ENCODE results near the gene SUCNR1. TPM values are rescaled to one million over a fixed set of nuclear protein-coding genes. Genes with fewer than 3 reads are reported as not detected.
"Not testable (repeated sequence)": the region's sequence is repeated elsewhere in the genome, so short reads cannot be mapped to it uniquely, and the experiment has no call there.

SUCNR1 gene
- total RNA-seq, 1 experiment from 2014 or later, result not detected

DNA sequence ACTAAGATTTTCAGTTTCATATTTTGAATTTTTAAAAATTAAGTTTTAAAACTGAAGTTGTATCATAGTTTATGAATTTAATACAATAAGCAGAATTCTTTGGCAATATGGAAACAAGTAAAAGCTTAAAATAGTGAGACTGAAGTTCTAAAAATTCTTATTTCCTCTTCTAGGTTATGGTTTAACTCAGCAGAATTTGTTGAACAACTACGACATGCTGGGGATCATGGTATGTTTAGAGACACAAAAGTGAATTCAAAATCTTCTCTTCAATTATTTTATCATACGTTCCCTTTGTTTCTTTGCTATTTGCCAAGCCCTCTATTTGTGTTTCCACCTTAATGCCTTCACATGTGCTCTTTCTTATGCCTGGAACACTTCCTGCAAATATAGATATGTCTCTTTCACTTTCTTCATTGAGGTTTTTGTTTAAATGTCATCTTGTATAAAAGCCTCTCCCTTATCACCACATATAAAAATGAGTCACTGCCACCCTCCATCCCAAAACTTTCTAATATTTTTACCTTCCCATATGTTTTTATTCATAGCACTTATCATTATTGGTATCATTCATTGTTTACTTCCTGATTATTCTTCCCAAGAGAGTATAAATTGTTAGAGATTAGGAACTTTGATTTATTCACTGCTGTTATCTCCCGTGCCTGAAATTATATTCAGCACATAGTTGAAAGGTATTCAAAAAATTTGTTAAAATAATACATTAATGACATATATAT, 6.4 kb downstream of the SUCNR1 start:
- H3K4me3 ChIP-seq, result no peak overlapping the region
- CTCF ChIA-PET, result no interaction called here
- TF ChIP-seq, protein P1, sequence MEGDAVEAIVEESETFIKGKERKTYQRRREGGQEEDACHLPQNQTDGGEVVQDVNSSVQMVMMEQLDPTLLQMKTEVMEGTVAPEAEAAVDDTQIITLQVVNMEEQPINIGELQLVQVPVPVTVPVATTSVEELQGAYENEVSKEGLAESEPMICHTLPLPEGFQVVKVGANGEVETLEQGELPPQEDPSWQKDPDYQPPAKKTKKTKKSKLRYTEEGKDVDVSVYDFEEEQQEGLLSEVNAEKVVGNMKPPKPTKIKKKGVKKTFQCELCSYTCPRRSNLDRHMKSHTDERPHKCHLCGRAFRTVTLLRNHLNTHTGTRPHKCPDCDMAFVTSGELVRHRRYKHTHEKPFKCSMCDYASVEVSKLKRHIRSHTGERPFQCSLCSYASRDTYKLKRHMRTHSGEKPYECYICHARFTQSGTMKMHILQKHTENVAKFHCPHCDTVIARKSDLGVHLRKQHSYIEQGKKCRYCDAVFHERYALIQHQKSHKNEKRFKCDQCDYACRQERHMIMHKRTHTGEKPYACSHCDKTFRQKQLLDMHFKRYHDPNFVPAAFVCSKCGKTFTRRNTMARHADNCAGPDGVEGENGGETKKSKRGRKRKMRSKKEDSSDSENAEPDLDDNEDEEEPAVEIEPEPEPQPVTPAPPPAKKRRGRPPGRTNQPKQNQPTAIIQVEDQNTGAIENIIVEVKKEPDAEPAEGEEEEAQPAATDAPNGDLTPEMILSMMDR (conservative IDR thresholded peaks at IDR 0.05), result no peak
- TF ChIP-seq EZH2 (IDR thresholded peaks at IDR 0.05; ENCODE audit: low read depth), result no peak
- H3K4me1 ChIP-seq (replicated peaks; ENCODE audit: insufficient read depth), result peaks cover 8% of the 10 kb centered on the region; the same call in 1 of the 2 replicates
- H3K79me2 ChIP-seq (ENCODE audit: low read depth), result no peaks in the 10 kb centered on the region
- H3K27me3 ChIP-seq (ENCODE audit: insufficient read depth, low read depth), result no peaks in the 10 kb centered on the region
- H4K20me1 ChIP-seq (ENCODE audit: insufficient read depth), result no peaks in the 10 kb centered on the region
- H3K9me2 ChIP-seq (ENCODE audit: insufficient read depth), result 0 out of 2 replicates have a peak, but pooled peaks cover 5% of the 10 kb centered on the region
- H3K4me2 ChIP-seq, result no peak overlapping the region
- DNase-seq, result no peak
- no peak overlapping the region for H2AFZ ChIP-seq
- POLR2A ChIA-PET (ENCODE audit: unreplicated experiment), result no interaction called here
- no peaks in the 10 kb centered on the region for H3K9me3 ChIP-seq (ENCODE audit: insufficient read depth, low read depth)
- no peak overlapping the region for H3K27ac ChIP-seq
- no peaks in the 10 kb centered on the region for H3K36me3 ChIP-seq (ENCODE audit: low read depth)
- no TSS peak for BruUV-seq (replicated peaks)
- no peaks in the 10 kb centered on the region for H3F3A ChIP-seq (ENCODE audit: insufficient read depth, low read depth)
- intact Hi-C loops (cut with micrococcal nuclease; ENCODE audit: unreplicated experiment), result no loop called here

GRCh38 chr3:151880416-151880690, 6.9 kb downstream of the SUCNR1 start:
- no peak for DNase-seq
- Histone ChIP-seq H3K27ac (no peak overlapping the region), H3K79me2 (ENCODE audit: low read depth) (no peaks in the 10 kb centered on the region), H3K4me2 (no peak overlapping the region), H3F3A (ENCODE audit: insufficient read depth, low read depth) (no peaks in the 10 kb centered on the region), H3K9me2 (ENCODE audit: insufficient read depth) (0 out of 2 replicates have a peak, but pooled peaks cover 5% of the 10 kb centered on the region), H3K4me1 (replicated peaks; ENCODE audit: insufficient read depth) (peaks cover 8% of the 10 kb centered on the region; the same call in 1 of the 2 replicates), H3K27me3 (ENCODE audit: insufficient read depth, low read depth) (no peaks in the 10 kb centered on the region), H4K20me1 (ENCODE audit: insufficient read depth) (no peaks in the 10 kb centered on the region), H2AFZ (0 out of 2 replicates have a peak overlapping the region, but pooled peaks have one; percentile 46), H3K4me3 (no peak overlapping the region), H3K36me3 (ENCODE audit: low read depth) (no peaks in the 10 kb centered on the region), H3K9me3 (ENCODE audit: insufficient read depth, low read depth) (no peaks in the 10 kb centered on the region; the same call in 1 of the 2 replicates)
- POLR2A ChIA-PET (ENCODE audit: unreplicated experiment), result no interaction called here
- BruUV-seq (replicated peaks), result no TSS peak
- CTCF ChIA-PET, result no interaction called here
- intact Hi-C loops (cut with micrococcal nuclease; ENCODE audit: unreplicated experiment), result no loop called here
- TF ChIP-seq, protein P1 (conservative IDR thresholded peaks at IDR 0.05), result no peak
- TF ChIP-seq EZH2 (IDR thresholded peaks at IDR 0.05; ENCODE audit: low read depth), result no peak

- H3F3A ChIP-seq (ENCODE audit: insufficient read depth, low read depth), result no peaks in the 10 kb centered on the region
- intact Hi-C loops (cut with micrococcal nuclease; ENCODE audit: unreplicated experiment), result no loop called here
- no peak overlapping the region for H3K4me2 ChIP-seq
- no peak overlapping the region for H3K4me3 ChIP-seq
- no peaks in the 10 kb centered on the region for H3K79me2 ChIP-seq (ENCODE audit: low read depth)
- no peaks in the 10 kb centered on the region for H4K20me1 ChIP-seq (ENCODE audit: insufficient read depth)
- H3K9me2 ChIP-seq (ENCODE audit: insufficient read depth), result 0 out of 2 replicates have a peak, but pooled peaks cover 5% of the 10 kb centered on the region
- peaks cover 3% of the 10 kb centered on the region; the same call in 1 of the 2 replicates for H3K4me1 ChIP-seq (replicated peaks; ENCODE audit: insufficient read depth)
- no peak overlapping the region for H3K27ac ChIP-seq
- no TSS peak for BruUV-seq (replicated peaks)
- H3K36me3 ChIP-seq (ENCODE audit: low read depth), result no peaks in the 10 kb centered on the region
- peak overlapping the region; percentile 46; the same call in 1 of the 2 replicates for H2AFZ ChIP-seq
- no peaks in the 10 kb centered on the region; the same call in 1 of the 2 replicates for H3K9me3 ChIP-seq (ENCODE audit: insufficient read depth, low read depth)
- CTCF ChIA-PET, result no interaction called here
- H3K27me3 ChIP-seq (ENCODE audit: insufficient read depth, low read depth), result no peaks in the 10 kb centered on the region
- TF ChIP-seq, protein P1 (conservative IDR thresholded peaks at IDR 0.05), result no peak
- TF ChIP-seq EZH2 (IDR thresholded peaks at IDR 0.05; ENCODE audit: low read depth), result no peak
- POLR2A ChIA-PET (ENCODE audit: unreplicated experiment), result no interaction called here
- no peak for DNase-seq
These were observed 7.7 kb downstream of the SUCNR1 start for GRCh38 chr3:151881137-151881536.

- POLR2A ChIA-PET (ENCODE audit: unreplicated experiment); BruUV-seq (replicated peaks): not testable (repeated sequence)
These were observed 12.0 kb downstream of the SUCNR1 start for GRCh38 chr3:151885397-151885796.

GRCh38 chr3:151887450-151888211, 14.2 kb downstream of the SUCNR1 start:
- peaks cover 15% of the 10 kb centered on the region for H3K4me1 ChIP-seq (replicated peaks; ENCODE audit: insufficient read depth)
- H2AFZ ChIP-seq; CTCF ChIA-PET; POLR2A ChIA-PET (ENCODE audit: unreplicated experiment); H3K27ac ChIP-seq; H3K27me3 ChIP-seq (ENCODE audit: insufficient read depth, low read depth); BruUV-seq (replicated peaks); DNase-seq; H3F3A ChIP-seq (ENCODE audit: insufficient read depth, low read depth); intact Hi-C loops (cut with micrococcal nuclease; ENCODE audit: unreplicated experiment); H3K79me2 ChIP-seq (ENCODE audit: low read depth); H3K36me3 ChIP-seq (ENCODE audit: low read depth); H3K9me2 ChIP-seq (ENCODE audit: insufficient read depth); H4K20me1 ChIP-seq (ENCODE audit: insufficient read depth); H3K4me2 ChIP-seq; H3K4me3 ChIP-seq; H3K9me3 ChIP-seq (ENCODE audit: insufficient read depth, low read depth): not testable (repeated sequence)

More at GRCh38 chr3:151885397-151885796, 12.0 kb downstream of the SUCNR1 start:
- H3K9me3 ChIP-seq (ENCODE audit: insufficient read depth, low read depth); H4K20me1 ChIP-seq (ENCODE audit: insufficient read depth); H3K79me2 ChIP-seq (ENCODE audit: low read depth); H3K4me2 ChIP-seq; CTCF ChIA-PET; H3F3A ChIP-seq (ENCODE audit: insufficient read depth, low read depth); H3K27me3 ChIP-seq (ENCODE audit: insufficient read depth, low read depth); H3K4me3 ChIP-seq; H3K27ac ChIP-seq; intact Hi-C loops (cut with micrococcal nuclease; ENCODE audit: unreplicated experiment); H3K9me2 ChIP-seq (ENCODE audit: insufficient read depth); H2AFZ ChIP-seq; H3K4me1 ChIP-seq (replicated peaks; ENCODE audit: insufficient read depth); H3K36me3 ChIP-seq (ENCODE audit: low read depth); DNase-seq: not testable (repeated sequence)
